H1 (cell line): ENCODE measurements around the gene EXOSC1. TPM values are rescaled to one million over a fixed set of nuclear protein-coding genes. Genes with fewer than 3 reads are reported as not detected.

Experiments used
- CTCF ChIA-PET: fragments of 300-600 bp; sonication (Branson Sonifier 250); formaldehyde crosslinking; loops from one replicate; lab custom pipeline; 2021; ENCODE audit not compliant: partially characterized antibody; lab: Charles Lee
- POLR2A ChIA-PET: fragments of 300-600 bp; sonication (Branson Sonifier 250); formaldehyde crosslinking; loops from one replicate; lab custom pipeline; 2021; ENCODE audit warnings: inconsistent platforms; ENCODE audit not compliant: partially characterized antibody; lab: Charles Lee
- DNase-seq, 2 experiments: peaks; one replicate each; pipeline versions ENCODE4 v3.0.0 to v3.0.0-alpha.2; 2010 to 2022; ENCODE audit warnings: low spot score in 2 of 2, low read depth in 1 of 2, mixed read lengths in 1 of 2
- FAIRE-seq: peaks from 2 replicates; lab custom pipeline; 2011; peaks lifted over from hg19 to GRCh38; lab: Jason Lieb, UNC
- H2AFZ ChIP-seq: 2 replicates; pipeline ENCODE4 v1.8.1; 2012; ENCODE audit warnings: low read length, inconsistent platforms
- H2AK5ac ChIP-seq: 2 replicates; pipeline ENCODE4 v1.6.1; 2013; ENCODE audit warnings: low read depth, low read length
- H2BK120ac ChIP-seq: replicated peaks from 2 replicates; pipeline ENCODE3; 2013; ENCODE audit warnings: low read depth, low read length, inconsistent platforms
- H2BK12ac ChIP-seq: 2 replicates; pipeline ENCODE4 v1.6.1; 2013; ENCODE audit warnings: low read depth, low read length
- H2BK15ac ChIP-seq: 2 replicates; pipeline ENCODE4 v1.6.1; 2013; ENCODE audit warnings: low read length
- H2BK20ac ChIP-seq: 2 replicates; pipeline ENCODE4 v1.6.1; 2013; ENCODE audit warnings: low read length
- H2BK5ac ChIP-seq: 2 replicates; pipeline ENCODE4 v1.6.1; 2013; ENCODE audit warnings: low read depth, low read length
- H3K14ac ChIP-seq: 2 replicates; pipeline ENCODE4 v1.6.1; 2013; ENCODE audit warnings: inconsistent platforms; ENCODE audit not compliant: insufficient read length
- H3K18ac ChIP-seq: 2 replicates; pipeline ENCODE4 v1.6.1; 2013; ENCODE audit warnings: low read length; ENCODE audit errors: extremely low read depth
- H3K23ac ChIP-seq: 2 replicates; pipeline ENCODE4 v1.6.1; 2013; ENCODE audit warnings: inconsistent platforms; ENCODE audit not compliant: insufficient read length
- H3K23me2 ChIP-seq: 2 replicates; pipeline ENCODE4 v1.6.1; 2013; ENCODE audit warnings: low read depth, low read length
- H3K27ac ChIP-seq: 2 replicates; pipeline ENCODE4 v1.6.1; 2011; ENCODE audit warnings: low read depth, low read length, inconsistent platforms
- H3K27me3 ChIP-seq, 4 experiments: replicated peaks in 1 of 4; 1 replicate in 1 of 4; 2 replicates in 3 of 4; pipeline versions ENCODE4 v1.6.1 to v1.8.1; 2011 to 2013; ENCODE audit warnings: low read length in 3 of 4, mild to moderate bottlenecking in 3 of 4, inconsistent platforms in 2 of 4, mixed read lengths in 2 of 4, moderate library complexity in 1 of 4; ENCODE audit not compliant: control insufficient read depth in 3 of 4, insufficient read depth in 3 of 4; ENCODE audit errors: extremely low read depth in 1 of 4
- H3K36me3 ChIP-seq, 4 experiments: 2 replicates each; pipeline versions ENCODE4 v1.6.1 to v1.8.1; 2011 to 2013; ENCODE audit warnings: mild to moderate bottlenecking in 4 of 4, low read length in 3 of 4, moderate library complexity in 2 of 4, control low read depth in 1 of 4, inconsistent platforms in 1 of 4; ENCODE audit not compliant: insufficient read depth in 4 of 4, control insufficient read depth in 2 of 4
- H3K4ac ChIP-seq: replicated peaks from 2 replicates; pipeline ENCODE3; 2013; ENCODE audit warnings: low read length, low read depth, mixed read lengths, inconsistent platforms; ENCODE audit not compliant: insufficient read length
- H3K4me1 ChIP-seq, 4 experiments: replicated peaks in 1 of 4; 1 replicate in 1 of 4; 2 replicates in 3 of 4; pipeline versions ENCODE4 v1.6.1 to v1.8.1; 2011 to 2013; ENCODE audit warnings: low read length in 3 of 4, inconsistent platforms in 2 of 4, mixed read lengths in 1 of 4; ENCODE audit not compliant: insufficient read depth in 4 of 4, control insufficient read depth in 3 of 4
- H3K4me2 ChIP-seq, 2 experiments: 2 replicates each; pipeline versions ENCODE4 v1.6.1 to v1.8.1; 2011 to 2013; ENCODE audit warnings: low read depth in 2 of 2, low read length in 2 of 2, control low read depth in 1 of 2, inconsistent platforms in 1 of 2, mild to moderate bottlenecking in 1 of 2; ENCODE audit not compliant: insufficient read depth in 1 of 2
- H3K4me3 ChIP-seq, 4 experiments: fragments of 200-600, 300-600 bp in 1 of 4; sonication (generic), shearing (Covaris generic), sonication (Bioruptor Twin) in 1 of 4; 2 replicates each; pipeline versions ENCODE4 v1.5.1 to v1.8.1; 2011 to 2016; ENCODE audit warnings: low read length in 4 of 4, low read depth in 3 of 4, control low read depth in 2 of 4, inconsistent platforms in 2 of 4, mild to moderate bottlenecking in 2 of 4, mixed read lengths in 1 of 4, moderate library complexity in 1 of 4; ENCODE audit not compliant: insufficient read depth in 2 of 4; ENCODE audit errors: extremely low read depth in 1 of 4
- H3K56ac ChIP-seq: replicated peaks from 2 replicates; pipeline ENCODE3; 2013; ENCODE audit warnings: low read depth, mild to moderate bottlenecking, mixed read lengths, low read length, inconsistent platforms; ENCODE audit not compliant: insufficient read length
- H3K79me1 ChIP-seq: 2 replicates; pipeline ENCODE4 v1.6.1; 2013; ENCODE audit warnings: low read depth, low read length, control low read depth
- H3K79me2 ChIP-seq, 2 experiments: 2 replicates each; pipeline versions ENCODE4 v1.6.1 to v1.8.1; 2012 to 2013; ENCODE audit warnings: low read length in 2 of 2, mild to moderate bottlenecking in 2 of 2, inconsistent platforms in 1 of 2; ENCODE audit not compliant: insufficient read depth in 2 of 2, control insufficient read depth in 1 of 2
- H3K9ac ChIP-seq, 4 experiments: replicated peaks in 1 of 4; 1 replicate in 1 of 4; 2 replicates in 3 of 4; pipeline versions ENCODE4 v1.6.1 to v1.8.1; 2011 to 2013; ENCODE audit warnings: low read depth in 3 of 4, low read length in 3 of 4, control low read depth in 2 of 4, mild to moderate bottlenecking in 2 of 4, moderate library complexity in 2 of 4, inconsistent platforms in 1 of 4; ENCODE audit errors: extremely low read depth in 1 of 4
- H3K9me3 ChIP-seq, 2 experiments: 2 replicates each; pipeline versions ENCODE4 v1.6.1 to v1.8.1; 2012 to 2013; ENCODE audit warnings: mild to moderate bottlenecking in 2 of 2, moderate library complexity in 2 of 2, control low read depth in 1 of 2, inconsistent platforms in 1 of 2, low read depth in 1 of 2, low read length in 1 of 2, mixed read lengths in 1 of 2; ENCODE audit not compliant: insufficient read depth in 2 of 2
- H4K20me1 ChIP-seq, 2 experiments: replicated peaks in 1 of 2; 2 replicates each; pipeline versions ENCODE3 to v1.8.1; 2011 to 2013; ENCODE audit warnings: inconsistent platforms in 2 of 2, low read length in 2 of 2, mild to moderate bottlenecking in 1 of 2; ENCODE audit not compliant: insufficient read depth in 2 of 2, control insufficient read depth in 1 of 2
- H4K5ac ChIP-seq: 2 replicates; pipeline ENCODE4 v1.6.1; 2013; ENCODE audit warnings: low read length, low read depth, mixed read lengths, inconsistent platforms; ENCODE audit not compliant: insufficient read length
- H4K8ac ChIP-seq: 2 replicates; pipeline ENCODE4 v1.8.0; 2013; ENCODE audit warnings: mild to moderate bottlenecking, moderate library complexity, low read length, inconsistent platforms; ENCODE audit not compliant: insufficient read depth; ENCODE audit errors: extremely low read depth
- H4K91ac ChIP-seq: replicated peaks from 2 replicates; pipeline ENCODE3; 2013; ENCODE audit warnings: low read length, mixed read lengths, inconsistent platforms; ENCODE audit not compliant: insufficient read length
- ASH2L ChIP-seq: fragments of 200-600, 300-600 bp; sonication (generic); IDR thresholded peaks from one replicate; pipeline ENCODE4 v1.7.1; 2017; ENCODE audit warnings: low read length
- JUN ChIP-seq: IDR thresholded peaks from 2 replicates; pipeline ENCODE4 v1.6.1; 2011; ENCODE audit warnings: low read depth, mild to moderate bottlenecking, improper control_type of control experiment, low read length
- POLR2AphosphoS5 ChIP-seq: IDR thresholded peaks from 2 replicates; pipeline ENCODE4 v1.6.1; 2011; ENCODE audit warnings: low read depth, low read length
- WGBS, 2 experiments: shearing (Covaris generic) in 1 of 2; methylation state at CpG; one replicate each; pipeline versions ENCODE4 v1.1.6 to v1.1.7; 2013 to 2015; ENCODE audit warnings: low lambda C conversion rate in 2 of 2, mixed read lengths in 2 of 2, inconsistent platforms in 1 of 2, low coverage in 1 of 2, missing lambda C conversion rate in 1 of 2; ENCODE audit not compliant: insufficient replicate concordance in 2 of 2, insufficient coverage in 1 of 2, insufficient read length in 1 of 2; ENCODE audit errors: extremely low coverage in 1 of 2, missing lambda C conversion rate in 1 of 2; 5-methylcytosine and 5-hydroxymethylcytosine counted together
- polyA plus RNA-seq, 7 experiments: library from polyadenylated mRNA; depleted of rRNA in 3 of 7; stranded (reverse) in 5 of 7; unstranded in 2 of 7; fragments of >200 nt in 5 of 7; fragments of 200-250 nt in 2 of 7; gene quantifications; 1 replicate in 5 of 7; 2 replicates in 1 of 7; 4 replicates in 1 of 7; pipeline versions ENCODE4 v1.2.1 to v1.2.3, GENCODE V29; 2011 to 2013; ENCODE audit warnings: missing spikeins in 2 of 7, mixed read lengths in 2 of 7
- total RNA-seq: library from RNA; stranded (reverse); fragmentation: NEBNext Ultra II Directional; extraction: Animal tissue kit (Norgen Biotek cat#: 25700); gene quantifications from 2 replicates; pipeline ENCODE4 v1.2.1, GENCODE V29; 2021
- TF ChIP-seq, protein P1 (sequence below): IDR thresholded peaks from 2 replicates; pipeline ENCODE4 v1.6.1; 2012; ENCODE audit warnings: inconsistent platforms

Gene EXOSC1
- total and polyA plus RNA-seq, 2 of the 8 experiments (the other 6 are each of a cell fraction or from before 2014, with no cell fraction given): 52.1 to 68.1 TPM

GRCh38 chr10:97408496-97408992 is 37.3 kb downstream of the EXOSC1 start:
- H3K79me2 ChIP-seq: no peaks in the 10 kb centered on the region
- no peak overlapping the region for H3K14ac ChIP-seq
- H2BK120ac ChIP-seq: no peak overlapping the region
- H3K23me2 ChIP-seq: peaks cover 2% of the 10 kb centered on the region; the same call in 1 of the 2 replicates
- H2BK15ac ChIP-seq: 0 out of 2 replicates have a peak overlapping the region, but pooled peaks have one; percentile 10
- H3K27ac ChIP-seq: no peak overlapping the region
- no peak overlapping the region for H4K91ac ChIP-seq
- no peaks in the 10 kb centered on the region for H4K20me1 ChIP-seq
- no peak overlapping the region for H2BK20ac ChIP-seq
- no peak overlapping the region for H2BK5ac ChIP-seq
- H3K36me3 ChIP-seq: no peaks in the 10 kb centered on the region
- H4K5ac ChIP-seq: no peak overlapping the region
- H3K4me3 ChIP-seq: no peak overlapping the region
- H3K18ac ChIP-seq: no peak overlapping the region
- no peaks in the 10 kb centered on the region; the same call in 1 of the 2 replicates for H3K79me1 ChIP-seq
- CTCF ChIA-PET: interaction anchor here (0.6 to 9.8 kb wide), 17 partner anchors 13 to 1410 kb away, joined by 3 to 128 read pairs (median 4); partner anchors contain the start of genes EXOSC1, PGAM1 and ZDHHC16
- FAIRE-seq (no peak), DNase-seq (no peak)
- no peak overlapping the region for H3K4me2 ChIP-seq
- H3K27me3 ChIP-seq: no peaks in the 10 kb centered on the region
- POLR2A ChIA-PET: interaction anchor here (0.6 to 3.2 kb wide), 3 partner anchors 9 to 25 kb away, joined by 3 to 13 read pairs (median 3); no protein-coding TSS in a partner anchor
- TF ChIP-seq ASH2L (no peak), POLR2AphosphoS5 (no peak), JUN (no peak)
- TF ChIP-seq, protein P1, sequence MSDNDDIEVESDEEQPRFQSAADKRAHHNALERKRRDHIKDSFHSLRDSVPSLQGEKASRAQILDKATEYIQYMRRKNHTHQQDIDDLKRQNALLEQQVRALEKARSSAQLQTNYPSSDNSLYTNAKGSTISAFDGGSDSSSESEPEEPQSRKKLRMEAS: no peak
- H3K56ac ChIP-seq: no peak overlapping the region
- no peak overlapping the region; the same call in 1 of the 2 replicates for H2AFZ ChIP-seq
- no peak overlapping the region for H3K23ac ChIP-seq
- H3K9me3 ChIP-seq: no peaks in the 10 kb centered on the region
- H4K8ac ChIP-seq: no peak overlapping the region
- peak overlapping the region in 1 of 4 experiments; percentile 33; a peak in 2 of 7 replicates for H3K9ac ChIP-seq
- no peaks in the 10 kb centered on the region for H3K4me1 ChIP-seq
- H2BK12ac ChIP-seq: no peak overlapping the region
- H3K4ac ChIP-seq: no peak overlapping the region
- 90% methylated on average over 10 of the region's 10 CpGs; no CpG with 5 or more reads in 1 of the 2 experiments for WGBS, 2 experiments
- H2AK5ac ChIP-seq: no peak overlapping the region
